CD4-positive, alpha-beta T cell treated with Interleukin-12 subunit alpha and Interleukin-12 subunit beta, for 1 hour (primary cell): ENCODE results near the gene GNG7.
"Not testable (repeated sequence)": the region's sequence is repeated elsewhere in the genome, so short reads cannot be mapped to it uniquely, and the experiment has no call there.

Source experiments
- DNase-seq: peaks from one replicate; pipeline ENCODE4 v3.0.0-alpha.2; 2020

The GNG7 gene

DNA sequence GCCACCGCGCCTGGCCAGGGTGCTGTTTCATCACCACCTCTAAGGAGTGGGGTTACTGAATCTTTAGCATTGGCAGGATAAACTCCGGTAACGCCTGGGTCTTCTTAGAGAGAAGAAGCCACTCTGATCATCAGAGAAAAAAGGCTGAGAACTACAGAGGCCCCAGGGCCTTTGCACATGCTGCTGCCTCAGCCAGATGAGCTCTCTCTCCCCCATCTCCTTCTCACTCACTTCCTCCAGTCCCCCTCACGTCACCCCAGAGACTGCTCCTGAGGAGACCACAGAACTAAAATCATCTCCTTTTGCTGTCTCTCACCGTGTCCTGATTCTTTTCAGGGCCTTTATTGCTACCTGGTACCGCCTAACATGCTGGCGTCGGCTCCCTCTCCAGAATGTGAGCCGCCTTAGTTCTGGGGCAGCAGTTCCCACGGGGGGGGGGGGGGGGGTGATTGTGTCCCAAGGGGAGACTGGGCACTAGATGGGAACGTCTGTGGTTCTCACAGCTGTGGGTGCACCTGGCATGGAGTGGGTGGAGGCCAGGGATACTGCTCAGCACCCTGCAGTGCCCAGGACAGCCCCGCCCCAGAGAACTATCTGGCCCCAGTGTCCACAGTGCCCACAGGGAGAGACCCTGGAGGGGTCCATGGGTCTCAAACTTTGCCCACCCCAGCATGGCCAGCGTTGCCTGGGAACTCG is 23.8 kb upstream of the GNG7 start:
- DNase-seq: no peak

DNA sequence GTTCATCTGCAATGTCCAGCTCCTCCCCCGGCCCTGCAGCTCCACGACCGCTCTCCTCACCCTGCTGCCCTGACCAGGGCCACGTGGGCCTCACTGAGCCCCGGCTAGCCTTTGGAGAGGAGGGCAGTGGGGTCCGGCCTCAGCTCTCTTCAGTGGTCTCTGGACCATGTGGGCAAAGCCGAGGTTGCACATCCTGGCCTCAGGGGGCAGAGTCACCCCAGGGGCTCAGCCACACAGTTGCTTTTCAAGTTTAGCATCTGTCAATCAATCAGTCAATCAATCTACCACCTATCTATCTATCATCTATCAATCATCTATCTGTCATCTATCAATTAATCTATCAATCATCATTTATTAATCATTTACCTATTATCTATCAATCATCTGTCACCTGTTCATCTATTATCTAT is 21.7 kb upstream of the GNG7 start:
- DNase-seq: no peak

DNA sequence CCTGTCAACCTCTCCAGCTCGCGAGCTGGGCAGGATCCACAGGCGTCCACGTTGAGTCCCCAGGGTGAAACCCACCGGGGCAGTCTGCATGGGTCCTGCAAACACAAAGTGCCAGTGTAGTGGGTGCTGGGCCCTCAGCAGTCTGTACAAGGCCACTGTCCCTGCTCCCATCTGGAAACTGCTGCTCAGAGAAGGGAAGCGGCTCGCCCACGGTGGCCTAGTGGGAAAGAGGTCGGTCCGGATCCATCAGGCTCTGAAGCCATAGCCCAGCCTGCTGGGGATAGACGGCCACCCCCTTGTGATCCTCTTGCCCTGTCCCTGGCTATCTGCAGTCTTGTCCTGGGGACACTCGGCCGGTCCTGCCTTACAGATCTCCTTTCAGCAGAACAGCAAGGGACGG is 21.3 kb upstream of the GNG7 start:
- no peak for DNase-seq

DNA sequence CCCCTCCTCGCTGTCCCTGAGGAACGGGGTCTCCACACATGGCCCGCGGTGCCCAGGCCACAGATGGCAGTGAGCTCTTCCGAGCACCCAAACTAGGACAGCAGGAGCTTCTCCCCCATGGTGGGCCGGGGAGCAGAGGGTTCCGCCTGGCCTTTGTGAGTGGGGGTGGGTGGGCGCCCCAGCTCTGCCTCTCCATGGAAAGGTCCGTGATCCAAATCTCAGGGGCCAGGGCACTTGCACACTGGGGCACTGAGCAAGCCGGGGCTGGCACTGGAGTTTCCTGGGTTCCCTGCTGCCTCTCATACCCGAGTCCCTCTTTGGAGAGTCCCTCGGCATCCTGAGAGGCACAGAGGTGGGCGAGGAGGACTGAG is 20.8 kb upstream of the GNG7 start:
- DNase-seq: no peak

GRCh38 chr19:2722541-2723344 is 20.2 kb upstream of the GNG7 start:
- no peak for DNase-seq

GRCh38 chr19:2721570-2722540 is 19.4 kb upstream of the GNG7 start:
- DNase-seq: no peak

- no peak for DNase-seq
Observed at GRCh38 chr19:2720777-2721569, 18.5 kb upstream of the GNG7 start, which contains the start of gene DIRAS1. Gene DIRAS1 (minus strand): TSS chr19:2721372. CDS start chr19:2717806, 3,566 bp downstream.

DNA sequence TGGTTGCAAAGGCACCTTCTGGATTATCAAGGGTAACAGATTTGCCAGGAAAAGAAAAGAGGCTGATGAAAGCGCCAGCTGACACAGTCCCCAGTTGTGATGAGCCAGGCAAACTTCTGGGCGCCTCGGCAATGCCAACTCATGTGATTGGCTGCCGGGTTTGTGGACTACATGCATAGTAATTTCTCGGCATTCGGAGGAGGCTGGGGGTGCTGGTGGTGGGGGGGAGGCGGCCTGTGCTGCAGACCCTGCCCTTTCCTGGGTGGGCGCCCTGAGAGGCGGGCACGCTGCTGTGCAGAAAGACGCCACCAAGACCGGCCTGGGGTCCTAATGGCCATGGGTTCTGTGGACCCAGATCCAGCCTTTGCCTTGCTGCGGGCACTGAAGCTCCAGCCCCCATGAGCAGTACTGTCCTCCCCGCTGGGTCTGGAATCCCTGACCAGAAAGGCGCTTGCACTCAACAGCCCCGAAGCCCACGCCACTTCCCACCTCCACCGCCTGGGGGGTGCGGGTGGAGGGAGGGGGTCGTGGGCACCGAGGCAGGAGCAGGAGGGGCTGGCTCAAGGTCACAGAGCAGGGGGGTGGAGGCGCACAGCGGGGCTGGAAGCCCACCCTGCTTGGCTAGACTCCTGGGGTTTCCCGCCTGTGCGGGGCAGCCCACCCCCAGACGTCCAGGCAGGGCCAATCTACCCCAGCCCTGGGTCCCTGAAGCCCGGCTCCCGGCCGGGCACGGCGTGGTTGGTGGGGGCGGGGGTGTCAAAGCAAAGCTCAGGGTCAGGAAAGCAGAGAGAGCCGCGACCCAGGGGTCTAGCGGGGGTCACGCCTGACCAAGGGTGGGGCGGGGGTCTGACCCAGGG is 17.7 kb upstream of the GNG7 start:
- DNase-seq: no peak

DNA sequence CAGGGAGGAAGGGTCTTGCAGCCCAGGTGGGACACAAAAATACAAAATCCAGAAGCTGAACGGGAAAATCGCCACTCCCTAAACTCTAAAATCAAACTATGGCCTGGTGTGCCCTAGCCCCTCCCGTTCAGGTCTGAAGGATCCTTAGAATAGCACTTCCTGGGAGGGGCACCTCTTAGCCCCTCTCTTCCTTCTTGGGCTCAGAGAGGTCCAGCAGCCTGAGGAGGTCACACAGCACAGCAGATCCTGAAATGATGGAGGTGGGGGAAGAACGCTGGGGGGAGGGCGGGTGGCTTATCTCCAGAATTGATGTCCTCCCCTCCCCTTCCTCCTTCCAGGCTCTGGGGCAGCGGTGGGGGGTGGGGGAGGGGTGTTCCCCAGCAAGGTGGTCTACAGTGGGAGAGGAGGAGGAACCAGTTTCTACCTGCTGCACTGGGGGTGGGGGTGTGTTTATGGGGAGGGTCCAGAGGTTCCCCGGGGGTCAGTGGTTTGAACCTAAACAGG is 16.8 kb upstream of the GNG7 start:
- DNase-seq: no peak

DNA sequence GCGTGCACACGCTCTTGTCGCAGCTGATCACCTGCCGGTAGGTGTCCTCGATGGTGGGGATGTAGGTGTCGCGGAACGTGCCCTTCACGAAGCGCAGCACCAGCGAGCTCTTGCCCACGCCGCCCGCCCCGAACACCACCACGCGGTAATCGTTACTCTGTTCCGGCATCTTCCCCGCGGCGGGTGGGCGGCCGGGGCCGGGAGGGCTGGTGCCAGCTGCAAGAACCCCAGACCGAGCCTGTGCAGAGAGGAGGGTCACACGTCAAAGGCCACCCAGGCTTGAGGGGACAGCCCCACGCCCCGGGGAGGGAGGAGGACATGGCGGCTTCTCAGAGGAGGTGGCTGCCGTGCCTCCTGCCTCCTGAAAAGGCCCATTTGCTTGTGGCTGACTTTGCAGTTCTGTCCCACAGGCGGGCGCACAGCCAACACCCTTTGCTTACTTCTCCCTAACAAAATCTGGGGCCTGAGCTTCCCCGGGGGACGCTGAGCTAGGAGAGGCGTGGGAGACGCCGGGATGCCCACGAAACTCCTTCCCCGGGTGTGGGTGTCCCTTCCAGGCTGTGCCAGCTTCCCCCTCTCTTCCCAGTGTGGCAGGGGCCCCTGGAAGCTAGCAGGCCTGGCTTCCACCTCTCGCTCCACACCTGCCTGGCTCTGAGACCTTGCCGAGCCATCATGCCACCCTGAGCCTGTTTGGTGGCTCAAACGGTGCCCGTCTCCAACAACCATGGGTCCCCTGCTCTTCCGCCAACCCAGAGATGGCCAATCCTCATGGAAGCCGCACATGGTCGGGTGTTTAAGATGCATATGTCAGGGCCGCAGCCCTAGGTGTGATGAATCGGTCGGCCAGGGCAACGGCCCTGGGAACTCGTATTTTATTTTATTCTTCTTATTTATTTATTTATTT is 15.4 kb upstream of the GNG7 start:
- DNase-seq: no peak

GRCh38 chr19:2716722-2717637 is 14.5 kb upstream of the GNG7 start:
- no peak for DNase-seq

- DNase-seq: no peak
Observed at GRCh38 chr19:2716275-2716650, 13.8 kb upstream of the GNG7 start.

DNA sequence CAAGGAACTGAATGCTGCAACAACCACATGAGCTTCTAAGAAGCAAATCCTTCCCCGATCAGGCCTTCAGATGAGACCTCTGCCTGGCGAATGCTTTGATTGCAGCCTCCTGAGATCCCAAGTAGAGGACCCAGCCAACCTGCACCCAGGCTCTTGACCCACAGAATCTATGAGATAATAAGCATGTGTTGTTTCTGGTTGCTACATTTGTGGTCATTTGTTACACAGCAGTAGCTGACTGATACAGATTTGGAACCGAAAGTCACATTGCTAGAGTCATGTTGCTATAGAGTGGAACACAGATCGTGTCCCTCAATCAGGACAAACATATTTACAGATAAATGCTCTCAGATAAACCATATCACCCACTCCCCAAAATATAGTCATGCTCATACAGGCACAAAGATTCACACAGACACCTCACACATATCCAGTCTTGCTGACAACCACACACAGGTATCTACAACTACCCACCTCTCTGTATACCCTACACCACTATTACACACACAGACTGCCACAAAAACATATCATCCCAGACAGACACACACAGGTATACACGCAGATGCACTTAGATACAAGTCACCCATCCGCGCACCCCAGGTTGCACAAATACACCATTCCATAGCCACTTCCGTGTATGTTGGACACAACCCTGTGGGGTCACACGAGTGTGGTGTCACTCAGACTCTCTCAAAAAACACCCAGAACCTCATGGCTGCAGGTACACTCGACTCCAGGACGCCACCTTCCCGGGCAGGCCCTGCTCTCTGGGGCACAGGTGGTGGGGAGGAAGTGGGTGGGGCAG is 13.2 kb upstream of the GNG7 start:
- DNase-seq: no peak

DNA sequence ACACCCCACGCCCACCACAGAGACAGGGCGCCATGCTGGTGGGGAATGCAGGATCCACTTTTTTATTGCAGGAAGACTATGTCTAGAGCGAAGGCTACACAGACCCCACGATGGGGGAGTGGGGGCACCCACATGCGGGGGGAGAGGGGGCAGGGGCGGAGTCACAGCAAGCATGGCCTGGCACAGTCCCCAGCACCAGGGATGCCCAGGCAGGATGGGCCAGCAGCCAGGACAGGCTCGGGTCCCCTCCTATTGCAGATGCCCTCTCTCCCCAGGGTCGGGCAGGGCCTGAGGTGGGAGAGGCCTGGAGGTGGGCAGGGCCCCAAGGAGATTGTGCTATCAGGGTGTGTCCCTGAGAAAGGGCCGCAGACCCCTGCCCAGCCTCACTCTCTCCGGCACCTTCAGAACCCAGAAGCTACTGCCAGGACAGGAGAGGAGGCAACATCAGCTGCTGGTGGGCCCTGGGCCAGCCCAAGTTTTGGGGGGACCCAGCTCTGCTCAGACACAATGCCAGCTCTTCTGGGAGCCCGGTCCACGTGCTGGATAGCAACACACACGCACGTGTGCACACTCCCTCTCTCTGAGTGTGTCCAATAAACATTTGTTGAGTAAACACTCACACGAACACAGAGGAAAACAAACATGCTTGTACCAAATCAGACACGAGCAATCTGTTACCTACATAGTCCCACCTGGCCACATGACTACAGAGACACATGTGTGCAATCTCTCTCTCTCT is 12.2 kb upstream of the GNG7 start:
- DNase-seq: no peak

DNA sequence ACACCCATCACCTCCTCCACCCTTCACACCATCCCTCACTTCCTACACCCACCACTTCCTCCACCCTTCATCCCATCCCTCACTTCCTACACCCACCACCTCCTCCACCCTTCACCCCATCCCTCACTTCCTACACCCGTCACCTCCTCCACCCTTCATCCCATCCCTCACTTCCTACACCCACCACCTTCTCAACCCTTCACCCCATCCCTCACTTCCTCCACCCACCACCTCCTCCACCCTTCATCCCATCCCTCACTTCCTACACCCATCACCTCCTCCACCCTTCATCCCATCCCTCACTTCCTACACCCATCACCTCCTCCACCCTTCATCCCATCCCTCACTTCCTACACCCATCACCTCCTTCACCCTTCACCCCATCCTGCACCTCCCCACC is 11.6 kb upstream of the GNG7 start:
- not testable (repeated sequence) for DNase-seq

- DNase-seq: not testable (repeated sequence)
Observed at GRCh38 chr19:2713170-2713569, 10.7 kb upstream of the GNG7 start.

DNA sequence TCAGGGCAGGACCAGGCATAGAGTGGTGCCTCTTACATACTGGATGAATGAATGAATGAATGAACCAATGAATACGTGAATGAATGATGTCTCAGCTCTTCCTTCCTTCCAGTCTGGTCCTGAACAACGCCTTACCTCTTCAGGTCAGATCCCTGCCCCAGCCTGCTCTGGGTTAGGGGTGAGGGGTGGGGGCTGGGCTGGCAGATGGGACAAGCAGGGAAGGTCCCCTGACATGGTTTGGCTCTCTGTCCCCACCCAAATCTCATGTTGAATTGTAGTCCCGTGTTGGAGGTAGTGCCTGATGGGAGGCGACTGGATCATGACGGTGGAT is 9.3 kb upstream of the GNG7 start:
- DNase-seq: no peak
